ENCODE results near the gene WIZ. TPM values are rescaled to one million over a fixed set of nuclear protein-coding genes. Genes with fewer than 3 reads are reported as not detected.
"Not testable (repeated sequence)": the region's sequence is repeated elsewhere in the genome, so short reads cannot be mapped to it uniquely, and the experiment has no call there.

The WIZ gene
- total RNA-seq, 1 experiment from 2014 or later, result 31.9 TPM

- TF ChIP-seq CTCF (IDR thresholded peaks at IDR 0.05; ENCODE audit: unreplicated experiment), result no peak
- no peaks in the 10 kb centered on the region for H3K27me3 Mint-ChIP-seq (ENCODE audit: unreplicated experiment)
- CTCF ChIA-PET, result interaction anchor here (0.6 kb wide), 2 partner anchors 156 to 989 kb away, joined by 3 to 5 read pairs; no protein-coding TSS in a partner anchor
- peaks cover 9% of the 10 kb centered on the region for H3K4me1 Mint-ChIP-seq (ENCODE audit: low read depth, unreplicated experiment)
- no TSS peak for BruUV-seq (replicated peaks)
- intact Hi-C loops (cut with micrococcal nuclease; ENCODE audit: unreplicated experiment), result no loop called here
- DNase-seq, result no peak
- no peaks in the 10 kb centered on the region for H3K36me3 Mint-ChIP-seq (ENCODE audit: insufficient read depth, unreplicated experiment)
- H3K27ac Mint-ChIP-seq (ENCODE audit: unreplicated experiment), result no peak overlapping the region
- H3K4me3 Mint-ChIP-seq (ENCODE audit: low read depth, unreplicated experiment), result no peak overlapping the region
- H3K9me3 Mint-ChIP-seq (ENCODE audit: low read depth, unreplicated experiment), result no peaks in the 10 kb centered on the region
Observed at GRCh38 chr19:15476325-15476724, 26.6 kb upstream of the WIZ start.

- Mint-ChIP-seq H3K4me3 (ENCODE audit: low read depth, unreplicated experiment) (no peak overlapping the region), H3K9me3 (ENCODE audit: low read depth, unreplicated experiment) (no peaks in the 10 kb centered on the region), H3K36me3 (ENCODE audit: insufficient read depth, unreplicated experiment) (no peaks in the 10 kb centered on the region), H3K27me3 (ENCODE audit: unreplicated experiment) (peaks cover 2% of the 10 kb centered on the region), H3K27ac (ENCODE audit: unreplicated experiment) (no peak overlapping the region), H3K4me1 (ENCODE audit: low read depth, unreplicated experiment) (peaks cover 9% of the 10 kb centered on the region)
- CTCF ChIA-PET, result no interaction called here
- no peak for TF ChIP-seq CTCF (IDR thresholded peaks at IDR 0.05; ENCODE audit: unreplicated experiment)
- no peak for DNase-seq
- no TSS peak for BruUV-seq (replicated peaks)
- intact Hi-C loops (cut with micrococcal nuclease; ENCODE audit: unreplicated experiment), result no loop called here
Observed at GRCh38 chr19:15475611-15476010, 25.9 kb upstream of the WIZ start.

GRCh38 chr19:15475169-15475568, 25.4 kb upstream of the WIZ start:
- no peak for DNase-seq
- no peak overlapping the region for H3K4me3 Mint-ChIP-seq (ENCODE audit: low read depth, unreplicated experiment)
- H3K4me1 Mint-ChIP-seq (ENCODE audit: low read depth, unreplicated experiment), result peaks cover 9% of the 10 kb centered on the region
- CTCF ChIA-PET, result no interaction called here
- H3K36me3 Mint-ChIP-seq (ENCODE audit: insufficient read depth, unreplicated experiment), result no peaks in the 10 kb centered on the region
- no peak for TF ChIP-seq CTCF (IDR thresholded peaks at IDR 0.05; ENCODE audit: unreplicated experiment)
- peaks cover 6% of the 10 kb centered on the region for H3K27me3 Mint-ChIP-seq (ENCODE audit: unreplicated experiment)
- no peaks in the 10 kb centered on the region for H3K9me3 Mint-ChIP-seq (ENCODE audit: low read depth, unreplicated experiment)
- intact Hi-C loops (cut with micrococcal nuclease; ENCODE audit: unreplicated experiment), result no loop called here
- no TSS peak for BruUV-seq (replicated peaks)
- H3K27ac Mint-ChIP-seq (ENCODE audit: unreplicated experiment), result no peak overlapping the region

- DNase-seq; CTCF ChIA-PET; H3K27ac Mint-ChIP-seq (ENCODE audit: unreplicated experiment); H3K9me3 Mint-ChIP-seq (ENCODE audit: low read depth, unreplicated experiment); BruUV-seq (replicated peaks); H3K4me3 Mint-ChIP-seq (ENCODE audit: low read depth, unreplicated experiment); H3K36me3 Mint-ChIP-seq (ENCODE audit: insufficient read depth, unreplicated experiment); intact Hi-C loops (cut with micrococcal nuclease; ENCODE audit: unreplicated experiment); H3K4me1 Mint-ChIP-seq (ENCODE audit: low read depth, unreplicated experiment): not testable (repeated sequence)
- H3K27me3 Mint-ChIP-seq (ENCODE audit: unreplicated experiment), result peaks cover 20% of the 10 kb centered on the region
Observed at GRCh38 chr19:15473821-15474220, 24.1 kb upstream of the WIZ start.

GRCh38 chr19:15471639-15472101, 21.9 kb upstream of the WIZ start:
- H3K4me3 Mint-ChIP-seq (ENCODE audit: low read depth, unreplicated experiment), result no peak overlapping the region
- CTCF ChIA-PET, result no interaction called here
- intact Hi-C loops (cut with micrococcal nuclease; ENCODE audit: unreplicated experiment), result no loop called here

More at GRCh38 chr19:15471639-15472101, 21.9 kb upstream of the WIZ start:
- H3K4me1 Mint-ChIP-seq (ENCODE audit: low read depth, unreplicated experiment), result peaks cover 4% of the 10 kb centered on the region
- no peaks in the 10 kb centered on the region for H3K36me3 Mint-ChIP-seq (ENCODE audit: insufficient read depth, unreplicated experiment)
- H3K27ac Mint-ChIP-seq (ENCODE audit: unreplicated experiment), result no peak overlapping the region
- H3K9me3 Mint-ChIP-seq (ENCODE audit: low read depth, unreplicated experiment), result no peaks in the 10 kb centered on the region
- no TSS peak for BruUV-seq (replicated peaks)
- no peak for DNase-seq
- no peak for TF ChIP-seq CTCF (IDR thresholded peaks at IDR 0.05; ENCODE audit: unreplicated experiment)
- H3K27me3 Mint-ChIP-seq (ENCODE audit: unreplicated experiment), result peaks cover 31% of the 10 kb centered on the region
